ENCODE results near the gene NCOA5. TPM values are rescaled to one million over a fixed set of nuclear protein-coding genes. Genes with fewer than 3 reads are reported as not detected.

The NCOA5 gene
- total RNA-seq: 16.5 TPM
- long read RNA-seq, transcript NCOA5-201 (8 exons, 3,220 nt): major isoform, 14 of 38 reads
- long read RNA-seq, partial matches to known transcripts: 12 of 38 reads
- long read RNA-seq, other reads (novel, unspliced or antisense): 12 of 38 reads

DNA sequence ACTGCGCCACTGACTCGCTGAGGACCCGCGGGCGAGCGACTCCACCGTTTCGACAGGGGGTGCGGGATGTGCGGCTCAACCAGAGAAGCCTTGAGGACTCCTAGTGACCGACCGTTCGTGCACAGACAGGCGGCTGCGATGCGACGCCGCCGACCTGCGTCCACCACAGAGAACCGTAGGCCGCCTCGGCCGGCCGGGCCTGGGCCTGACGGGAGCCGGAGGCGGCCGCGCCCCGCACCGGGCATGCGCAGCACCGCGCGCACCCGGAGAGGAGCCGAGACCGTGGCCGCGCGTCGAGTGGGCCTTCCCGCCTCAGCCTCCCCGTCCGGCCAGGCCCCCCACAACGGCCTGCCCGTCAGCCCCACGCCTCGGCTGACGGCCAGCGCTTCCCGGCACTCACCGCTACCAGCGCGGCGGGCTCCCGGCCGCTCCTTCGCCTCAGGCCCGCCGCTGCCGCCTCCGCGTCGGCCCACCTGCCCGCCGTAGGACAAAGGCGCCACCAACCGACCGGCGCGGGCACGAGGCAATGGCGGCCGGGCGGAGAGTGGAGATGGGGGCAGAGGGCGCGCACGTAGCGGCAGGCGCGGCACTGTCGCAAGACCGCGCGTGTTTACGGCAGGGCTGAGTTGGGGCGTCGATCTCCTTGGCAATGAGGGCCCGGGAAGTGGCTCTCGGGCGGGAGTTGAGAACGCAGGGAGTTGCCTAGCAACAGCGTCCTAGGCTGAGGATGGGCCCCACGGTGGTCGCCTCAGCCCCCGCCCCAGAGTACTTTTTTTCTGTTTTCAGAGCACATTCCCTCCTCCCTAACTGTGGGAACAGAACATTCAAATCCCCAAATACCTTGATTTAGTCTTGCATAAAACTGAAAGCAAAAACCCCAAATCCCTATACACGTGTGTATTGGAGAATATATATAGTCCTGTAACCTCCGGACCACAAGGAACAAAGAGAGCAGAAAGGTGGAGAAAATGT is at the start of gene NCOA5:
TSS of gene NCOA5 (minus strand) at position 546 of the 972 bp plus-strand sequence. CDS start 10,538 bp downstream, outside the sequence.
- peak; percentile 97 for DNase-seq
- intact Hi-C loops (cut with micrococcal nuclease): no loop called here
- Histone ChIP-seq H3K4me1 (peaks cover 54% of the 10 kb centered on the region), H3K4me3 (peak within 1 kb of the TSS; percentile 83), H3K36me3 (no peaks in the 10 kb centered on the region), H3K27ac (replicated peaks) (peak within 1 kb of the TSS; percentile 98), H3K27me3 (ENCODE audit: low read depth) (no peaks in the 10 kb centered on the region), H3K9me3 (replicated peaks) (no peaks in the 10 kb centered on the region)
- TF ChIP-seq, protein P1, sequence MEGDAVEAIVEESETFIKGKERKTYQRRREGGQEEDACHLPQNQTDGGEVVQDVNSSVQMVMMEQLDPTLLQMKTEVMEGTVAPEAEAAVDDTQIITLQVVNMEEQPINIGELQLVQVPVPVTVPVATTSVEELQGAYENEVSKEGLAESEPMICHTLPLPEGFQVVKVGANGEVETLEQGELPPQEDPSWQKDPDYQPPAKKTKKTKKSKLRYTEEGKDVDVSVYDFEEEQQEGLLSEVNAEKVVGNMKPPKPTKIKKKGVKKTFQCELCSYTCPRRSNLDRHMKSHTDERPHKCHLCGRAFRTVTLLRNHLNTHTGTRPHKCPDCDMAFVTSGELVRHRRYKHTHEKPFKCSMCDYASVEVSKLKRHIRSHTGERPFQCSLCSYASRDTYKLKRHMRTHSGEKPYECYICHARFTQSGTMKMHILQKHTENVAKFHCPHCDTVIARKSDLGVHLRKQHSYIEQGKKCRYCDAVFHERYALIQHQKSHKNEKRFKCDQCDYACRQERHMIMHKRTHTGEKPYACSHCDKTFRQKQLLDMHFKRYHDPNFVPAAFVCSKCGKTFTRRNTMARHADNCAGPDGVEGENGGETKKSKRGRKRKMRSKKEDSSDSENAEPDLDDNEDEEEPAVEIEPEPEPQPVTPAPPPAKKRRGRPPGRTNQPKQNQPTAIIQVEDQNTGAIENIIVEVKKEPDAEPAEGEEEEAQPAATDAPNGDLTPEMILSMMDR (IDR thresholded peaks at IDR 0.05; ENCODE audit: borderline replicate concordance): peak; percentile 32

DNA sequence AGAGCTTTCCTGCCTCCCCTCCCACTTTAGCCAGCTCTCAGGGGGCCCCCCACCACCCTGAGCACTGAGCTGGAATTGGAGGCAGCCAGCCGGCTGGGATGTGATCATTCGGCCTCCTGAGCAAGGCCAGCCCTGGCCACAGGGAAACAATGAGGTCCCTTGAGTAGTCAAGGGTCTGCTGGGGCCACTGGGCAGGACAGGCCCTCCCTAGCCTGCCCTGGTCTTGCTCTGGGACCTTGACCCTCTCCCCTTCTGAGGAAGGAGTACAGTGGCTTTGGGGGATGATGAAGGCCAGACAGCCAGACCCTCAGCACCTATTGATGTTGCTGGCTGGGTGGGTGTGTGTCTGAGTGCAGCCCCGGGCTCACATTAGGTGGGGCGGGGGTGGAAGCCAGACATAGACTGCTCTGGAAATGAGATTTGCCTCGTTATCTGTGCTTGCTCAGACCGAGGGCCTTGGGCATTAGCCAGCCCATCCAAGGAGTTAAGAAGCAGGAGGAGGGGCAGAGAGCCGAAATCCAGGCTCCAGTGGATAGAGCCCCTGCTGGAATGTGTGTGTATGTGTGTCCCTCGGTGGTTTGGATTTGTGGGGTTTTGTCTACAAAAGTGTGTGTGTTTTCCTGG is 49.6 kb upstream of the NCOA5 start:
- no peak overlapping the region for H3K4me3 ChIP-seq
- peaks cover 100% of the 10 kb centered on the region for H3K27me3 ChIP-seq (ENCODE audit: low read depth)
- TF ChIP-seq, protein P1 (IDR thresholded peaks at IDR 0.05; ENCODE audit: borderline replicate concordance): no peak
- intact Hi-C loops (cut with micrococcal nuclease): loop anchor here (10.0 kb wide), 1 partner anchor 205 kb away; no protein-coding TSS in a partner anchor
- H3K27ac ChIP-seq (replicated peaks): no peak overlapping the region
- no peak for DNase-seq
- no peaks in the 10 kb centered on the region for H3K36me3 ChIP-seq
- no peaks in the 10 kb centered on the region for H3K9me3 ChIP-seq (replicated peaks)
- no peaks in the 10 kb centered on the region for H3K4me1 ChIP-seq

DNA sequence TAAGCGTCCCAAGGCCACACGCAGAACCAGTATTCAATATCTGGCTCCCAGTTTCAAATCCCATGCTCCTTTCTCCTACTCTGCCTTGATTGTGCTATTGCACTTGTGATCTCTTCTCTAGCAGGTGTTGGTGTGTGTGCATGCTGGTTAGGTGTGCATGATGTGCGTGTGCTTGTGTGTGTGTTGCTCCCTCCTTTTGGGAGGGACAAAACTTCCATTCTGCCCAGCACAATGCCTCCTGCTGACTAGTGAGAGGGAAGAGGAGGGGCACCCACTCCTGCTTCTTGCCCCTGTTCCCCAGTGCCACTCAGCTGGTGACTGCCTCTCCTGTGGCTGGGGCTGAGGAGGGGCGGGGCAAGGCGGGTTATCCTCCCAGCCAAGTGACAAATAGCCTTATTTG is 48.1 kb upstream of the NCOA5 start:
- TF ChIP-seq, protein P1 (IDR thresholded peaks at IDR 0.05; ENCODE audit: borderline replicate concordance): no peak
- H3K27me3 ChIP-seq (ENCODE audit: low read depth): peaks cover 94% of the 10 kb centered on the region
- no peak overlapping the region for H3K27ac ChIP-seq (replicated peaks)
- DNase-seq: no peak
- intact Hi-C loops (cut with micrococcal nuclease): loop anchor here (10.0 kb wide), 1 partner anchor 207 kb away; no protein-coding TSS in a partner anchor
- H3K9me3 ChIP-seq (replicated peaks): no peaks in the 10 kb centered on the region
- H3K36me3 ChIP-seq: no peaks in the 10 kb centered on the region
- H3K4me3 ChIP-seq: no peak overlapping the region
- peaks cover 2% of the 10 kb centered on the region for H3K4me1 ChIP-seq

DNA sequence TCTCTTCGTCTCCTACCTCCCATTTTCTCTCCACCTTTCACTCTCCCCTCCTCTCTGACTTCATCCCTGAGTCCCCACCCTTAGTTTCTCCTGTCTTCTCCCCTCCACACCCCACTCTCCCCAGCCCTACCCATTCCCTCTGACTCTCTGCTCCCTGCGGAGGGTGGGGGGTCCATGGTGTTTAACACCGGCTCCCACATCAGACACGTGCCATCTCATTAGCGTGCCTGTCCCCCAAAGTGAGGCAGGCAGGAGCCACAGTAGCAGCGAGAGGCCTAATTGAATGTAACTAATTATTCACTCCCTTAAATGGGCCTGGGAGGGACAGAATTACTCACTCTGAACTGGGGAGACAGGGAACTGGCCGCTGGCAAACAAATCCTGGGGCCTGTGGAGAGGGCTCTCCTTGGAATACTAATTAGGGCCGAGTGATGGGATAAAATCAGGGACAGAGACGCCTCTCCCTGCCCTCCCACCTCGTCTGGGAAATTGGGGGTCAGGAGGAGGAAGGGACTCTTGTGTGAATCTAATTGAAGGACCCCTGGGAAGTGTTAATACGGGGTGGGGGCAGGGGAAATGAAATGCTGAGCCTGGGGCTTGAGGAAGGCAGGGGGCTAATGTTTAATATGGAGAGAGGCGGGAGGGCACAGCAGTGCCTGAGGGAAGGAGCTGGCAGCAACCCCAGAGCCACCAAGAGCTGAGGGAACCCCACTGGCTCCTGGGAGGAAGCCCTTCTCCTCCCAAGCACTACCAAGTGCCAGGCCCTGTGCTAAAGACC is 46.3 kb upstream of the NCOA5 start:
- peaks cover 87% of the 10 kb centered on the region for H3K27me3 ChIP-seq (ENCODE audit: low read depth)
- H3K36me3 ChIP-seq: no peaks in the 10 kb centered on the region
- TF ChIP-seq, protein P1 (IDR thresholded peaks at IDR 0.05; ENCODE audit: borderline replicate concordance): no peak
- H3K27ac ChIP-seq (replicated peaks): no peak overlapping the region
- peaks cover 17% of the 10 kb centered on the region for H3K4me1 ChIP-seq
- intact Hi-C loops (cut with micrococcal nuclease): loop anchor here (10.0 kb wide), 1 partner anchor 209 kb away; no protein-coding TSS in a partner anchor
- no peaks in the 10 kb centered on the region for H3K9me3 ChIP-seq (replicated peaks)
- no peak overlapping the region for H3K4me3 ChIP-seq
- no peak for DNase-seq

DNA sequence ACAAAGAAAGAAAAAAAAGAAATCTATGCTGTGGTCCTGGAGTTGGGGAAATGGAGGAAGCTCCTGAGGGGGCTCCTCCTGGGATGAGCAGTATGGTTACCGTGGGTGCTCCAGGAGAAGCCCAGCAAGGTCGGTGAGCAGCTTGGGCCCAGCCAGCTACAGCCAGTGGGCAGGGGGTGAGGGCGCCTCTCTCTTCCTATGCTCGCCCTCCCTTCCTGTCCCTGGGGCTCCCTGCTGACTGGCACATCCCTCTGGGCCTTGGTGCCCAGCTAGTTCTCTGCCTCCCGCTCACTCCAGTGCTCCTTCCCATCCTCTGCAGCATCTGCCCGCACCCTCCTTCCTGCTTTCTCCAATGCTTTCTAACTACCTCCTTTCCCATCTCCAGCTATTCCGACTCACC is 45.0 kb upstream of the NCOA5 start:
- Histone ChIP-seq H3K4me3 (no peak overlapping the region), H3K36me3 (no peaks in the 10 kb centered on the region), H3K4me1 (peaks cover 29% of the 10 kb centered on the region), H3K27me3 (ENCODE audit: low read depth) (peaks cover 74% of the 10 kb centered on the region), H3K9me3 (replicated peaks) (no peaks in the 10 kb centered on the region), H3K27ac (replicated peaks) (no peak overlapping the region)
- DNase-seq: no peak
- TF ChIP-seq, protein P1 (IDR thresholded peaks at IDR 0.05; ENCODE audit: borderline replicate concordance): no peak
- intact Hi-C loops (cut with micrococcal nuclease): loop anchor here (10.0 kb wide), 1 partner anchor 210 kb away; no protein-coding TSS in a partner anchor
